ENCODE measurements around the gene SLX9. TPM values are rescaled to one million over a fixed set of nuclear protein-coding genes. Genes with fewer than 3 reads are reported as not detected.
A peak's percentile ranks its signal among the peaks of the same experiment; 100 is the strongest.

SLX9 gene
- total RNA-seq, 1 experiment from 2014 or later: 35.0 TPM

GRCh38 chr21:44918107-44918470 is 21.7 kb upstream of the SLX9 start:
- no peaks in the 10 kb centered on the region for H3K36me3 ChIP-seq (replicated peaks; ENCODE audit: control insufficient read depth, insufficient read depth, low read length)
- H3K4me3 ChIP-seq (ENCODE audit: insufficient read depth, low read depth, low read length): no peak overlapping the region
- peaks cover 52% of the 10 kb centered on the region for H3K27me3 ChIP-seq (ENCODE audit: control insufficient read depth, insufficient read depth, low read length)
- DNase-seq: no peak

DNA sequence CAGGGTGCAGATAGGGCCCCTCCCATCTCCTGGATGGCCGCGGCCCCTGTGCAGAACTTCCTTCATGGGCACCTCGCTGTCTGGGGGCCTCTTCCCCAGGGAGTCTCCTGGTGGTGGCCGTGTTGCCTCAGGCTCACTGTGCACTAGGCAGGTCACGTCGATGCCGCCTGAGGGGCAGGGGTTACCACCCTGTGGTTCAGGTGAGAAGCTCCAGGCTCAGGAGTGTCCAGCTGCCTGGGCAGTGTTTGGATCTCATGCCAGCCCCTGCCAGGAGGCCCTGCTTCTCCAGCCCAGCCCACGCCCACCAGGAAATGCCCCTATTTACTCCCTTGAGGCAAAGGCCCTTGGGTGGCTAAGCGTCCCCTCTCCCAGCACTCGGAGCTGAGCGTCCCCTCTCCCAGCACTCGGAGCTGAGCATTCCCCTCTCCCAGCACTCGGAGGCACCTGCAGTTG is 21.2 kb upstream of the SLX9 start:
- no peaks in the 10 kb centered on the region for H3K36me3 ChIP-seq (replicated peaks; ENCODE audit: control insufficient read depth, insufficient read depth, low read length)
- peaks cover 56% of the 10 kb centered on the region for H3K27me3 ChIP-seq (ENCODE audit: control insufficient read depth, insufficient read depth, low read length)
- DNase-seq: peak; percentile 87
- H3K4me3 ChIP-seq (ENCODE audit: insufficient read depth, low read depth, low read length): peak overlapping the region; percentile 32

DNA sequence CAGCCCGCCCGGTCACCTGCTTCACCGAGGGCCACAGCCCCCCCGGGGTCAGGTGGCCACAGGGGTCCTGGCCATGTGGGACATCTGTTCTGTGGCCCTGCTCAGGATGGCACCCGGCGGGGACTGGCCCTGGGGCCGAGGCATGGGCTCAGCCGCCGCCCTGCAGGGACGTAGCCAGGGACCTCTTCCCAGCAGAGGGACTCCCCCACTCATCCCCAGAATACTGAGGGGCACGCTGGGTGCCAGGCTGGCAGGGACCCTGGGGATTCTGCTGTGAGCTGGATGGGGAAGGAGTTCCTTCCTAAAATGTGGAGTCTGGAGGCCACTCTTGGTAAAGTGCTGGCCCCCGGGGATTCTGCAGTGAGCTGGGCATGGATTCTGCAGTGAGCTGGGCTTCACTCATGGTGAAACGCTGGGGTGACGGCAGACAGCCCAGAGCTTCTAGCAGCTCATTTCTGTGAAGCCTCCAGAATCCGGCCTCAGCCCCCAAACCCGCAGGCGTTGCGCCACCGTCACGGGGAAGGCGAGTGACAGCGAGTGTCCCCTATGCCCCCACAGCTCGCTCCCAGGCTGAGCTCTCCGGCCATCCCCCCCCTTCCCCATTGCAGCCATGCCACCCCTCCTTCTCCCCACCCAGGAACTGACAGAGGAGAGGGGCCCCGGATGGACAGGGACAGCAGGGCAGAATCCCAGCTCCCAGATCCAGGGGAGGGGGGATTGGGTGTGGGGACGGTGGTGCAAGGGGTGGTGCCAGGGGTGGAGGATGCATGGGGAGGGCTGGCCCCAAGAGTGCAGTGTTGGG is 20.5 kb upstream of the SLX9 start:
- H3K27me3 ChIP-seq (ENCODE audit: control insufficient read depth, insufficient read depth, low read length): peaks cover 59% of the 10 kb centered on the region
- peak overlapping the region; percentile 32; the same call in 1 of the 2 replicates for H3K4me3 ChIP-seq (ENCODE audit: insufficient read depth, low read depth, low read length)

DNA sequence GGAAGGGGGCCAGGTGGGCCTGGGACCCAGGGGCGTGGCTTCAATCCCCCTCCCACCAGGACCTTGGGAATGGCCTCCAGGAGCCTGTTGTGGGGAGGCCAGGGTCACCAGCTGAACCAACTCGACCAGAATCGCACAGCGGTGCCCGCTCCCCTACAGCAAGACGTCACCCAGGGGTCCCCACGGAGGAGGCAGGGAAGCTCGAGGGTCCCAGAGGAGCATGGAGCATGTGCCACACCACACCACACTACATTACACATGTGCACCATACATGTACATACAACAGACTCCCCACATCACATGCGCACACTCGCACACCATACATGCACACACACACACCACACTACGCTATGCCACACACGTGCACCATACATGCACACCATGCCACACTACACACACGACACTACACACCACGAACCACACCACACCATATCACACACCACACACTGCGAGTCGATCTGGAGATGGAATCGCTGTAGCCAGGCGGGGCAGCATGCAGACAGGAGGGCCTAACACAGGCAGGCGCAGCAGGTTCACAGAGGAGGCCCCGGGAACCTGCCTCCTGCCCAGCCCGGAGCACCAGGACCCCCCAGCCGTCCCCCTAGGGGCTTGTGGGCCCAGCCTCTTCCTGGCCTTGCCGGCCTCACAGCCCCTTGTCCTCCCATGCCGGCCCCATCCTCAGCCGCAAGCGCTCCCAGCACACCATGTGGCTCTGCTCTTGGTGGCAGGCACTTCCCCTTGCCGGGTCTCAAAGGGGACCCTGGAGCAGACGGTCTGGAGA is 19.7 kb upstream of the SLX9 start:
- no peaks in the 10 kb centered on the region for H3K36me3 ChIP-seq (replicated peaks; ENCODE audit: control insufficient read depth, insufficient read depth, low read length)
- H3K27me3 ChIP-seq (ENCODE audit: control insufficient read depth, insufficient read depth, low read length): peaks cover 64% of the 10 kb centered on the region
- DNase-seq: no peak
- no peak overlapping the region; the same call in 1 of the 2 replicates for H3K4me3 ChIP-seq (ENCODE audit: insufficient read depth, low read depth, low read length)

More for the DNA sequence above, 20.5 kb upstream of the SLX9 start:
- peak; percentile 79 for DNase-seq
- H3K36me3 ChIP-seq (replicated peaks; ENCODE audit: control insufficient read depth, insufficient read depth, low read length): no peaks in the 10 kb centered on the region

GRCh38 chr21:44920694-44921604 is 18.9 kb upstream of the SLX9 start, which contains the start of gene ITGB2:
Gene ITGB2 (minus strand): TSS chr21:44920899. CDS start chr21:44910782, 10,117 bp downstream.
- Histone ChIP-seq H3K36me3 (replicated peaks; ENCODE audit: control insufficient read depth, insufficient read depth, low read length) (no peaks in the 10 kb centered on the region), H3K4me3 (ENCODE audit: insufficient read depth, low read depth, low read length) (no peak within 1 kb of the TSS; the same call in 1 of the 2 replicates), H3K27me3 (ENCODE audit: control insufficient read depth, insufficient read depth, low read length) (peaks cover 64% of the 10 kb centered on the region)
- no peak for DNase-seq

DNA sequence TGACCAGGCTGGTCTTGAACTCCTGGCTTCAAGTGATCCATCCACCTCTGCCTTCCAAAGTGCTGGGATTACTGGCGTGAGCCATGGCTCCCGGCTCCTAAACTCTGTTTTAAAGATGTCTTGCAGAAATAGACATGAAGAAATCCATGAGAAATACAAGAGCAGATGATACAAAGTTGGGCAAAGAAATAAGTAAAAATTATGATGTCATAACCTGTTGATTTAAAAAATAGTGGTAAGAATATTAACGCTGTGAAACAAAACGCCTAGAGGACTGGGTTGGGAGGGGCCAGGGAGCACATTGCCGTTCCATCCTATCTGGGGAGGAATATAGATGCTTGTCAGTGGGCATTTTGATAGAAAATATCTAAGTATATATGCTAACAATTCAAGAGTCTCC is 17.9 kb upstream of the SLX9 start:
- no peak for DNase-seq
- Histone ChIP-seq H3K36me3 (replicated peaks; ENCODE audit: control insufficient read depth, insufficient read depth, low read length) (no peaks in the 10 kb centered on the region), H3K27me3 (ENCODE audit: control insufficient read depth, insufficient read depth, low read length) (peaks cover 73% of the 10 kb centered on the region), H3K4me3 (ENCODE audit: insufficient read depth, low read depth, low read length) (no peak overlapping the region)

DNA sequence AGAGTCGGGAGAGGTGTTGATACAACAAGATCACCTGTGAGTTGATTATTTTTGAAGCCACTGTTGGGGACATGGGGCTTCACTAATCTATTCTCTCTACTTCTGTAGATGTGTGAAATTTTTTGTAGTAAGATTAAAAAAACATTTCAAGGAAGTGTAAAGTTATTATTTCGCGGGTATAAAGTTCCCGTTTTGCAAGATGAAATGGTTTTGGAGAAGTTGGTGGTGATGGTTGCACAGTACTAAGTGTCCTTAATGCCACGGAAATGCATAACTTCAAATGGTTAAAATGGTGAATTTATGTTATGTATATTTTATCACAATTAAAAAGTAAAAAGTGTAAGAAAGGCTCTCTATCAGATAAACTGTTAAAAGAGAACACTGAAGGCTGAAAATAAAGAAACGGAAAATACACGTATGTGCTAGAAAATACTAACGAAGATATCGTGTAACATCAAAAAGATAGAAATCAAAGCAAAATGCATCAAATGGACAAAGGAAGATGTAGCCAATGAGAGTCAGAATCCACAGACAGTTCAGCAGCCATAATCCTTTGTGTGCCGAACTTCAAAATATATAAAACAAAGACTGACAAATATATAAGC is 16.2 kb upstream of the SLX9 start:
- DNase-seq: no peak

DNA sequence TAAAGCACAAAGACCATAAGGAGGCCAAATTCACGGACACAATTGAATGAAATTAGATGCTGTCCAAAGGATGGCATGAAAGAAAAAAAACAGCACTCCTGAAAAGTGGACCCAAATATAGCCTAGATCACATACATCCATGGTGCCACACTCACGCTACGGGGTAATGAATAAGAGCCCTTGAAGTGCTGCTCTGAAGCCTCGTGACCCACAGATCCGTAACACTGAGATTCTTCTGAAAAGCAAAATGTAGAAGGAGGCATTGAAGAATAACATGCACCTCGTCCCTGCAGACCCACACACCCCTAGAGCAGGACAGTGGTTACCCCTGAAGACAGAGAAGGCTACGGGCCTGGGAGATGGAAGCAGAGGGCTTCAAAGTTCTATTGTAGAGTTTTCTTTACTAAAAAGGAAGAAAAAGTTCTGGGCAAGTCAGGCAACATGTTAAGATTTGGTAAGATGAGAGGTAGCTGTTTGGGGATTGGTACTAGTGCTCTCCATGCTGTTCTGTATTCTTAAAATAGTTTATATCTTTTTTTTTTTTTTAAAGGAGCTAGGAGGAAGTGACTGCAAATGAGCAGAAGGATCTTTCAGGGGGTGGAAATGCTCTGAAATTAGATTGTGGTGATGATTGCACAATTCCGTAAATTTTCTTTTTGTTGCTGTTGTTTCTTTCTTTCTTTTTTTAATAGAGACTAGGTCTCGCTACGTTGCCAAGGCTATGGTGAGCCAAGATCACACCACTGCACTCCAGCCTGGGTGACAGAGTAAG is 15.0 kb upstream of the SLX9 start:
- H3K4me3 ChIP-seq (ENCODE audit: insufficient read depth, low read depth, low read length): no peak overlapping the region
- H3K36me3 ChIP-seq (replicated peaks; ENCODE audit: control insufficient read depth, insufficient read depth, low read length): no peaks in the 10 kb centered on the region
- H3K27me3 ChIP-seq (ENCODE audit: control insufficient read depth, insufficient read depth, low read length): peaks cover 77% of the 10 kb centered on the region
- no peak for DNase-seq

More for the DNA sequence above, 16.2 kb upstream of the SLX9 start:
- Histone ChIP-seq H3K36me3 (replicated peaks; ENCODE audit: control insufficient read depth, insufficient read depth, low read length) (no peaks in the 10 kb centered on the region), H3K4me3 (ENCODE audit: insufficient read depth, low read depth, low read length) (no peak overlapping the region), H3K27me3 (ENCODE audit: control insufficient read depth, insufficient read depth, low read length) (peaks cover 73% of the 10 kb centered on the region)

DNA sequence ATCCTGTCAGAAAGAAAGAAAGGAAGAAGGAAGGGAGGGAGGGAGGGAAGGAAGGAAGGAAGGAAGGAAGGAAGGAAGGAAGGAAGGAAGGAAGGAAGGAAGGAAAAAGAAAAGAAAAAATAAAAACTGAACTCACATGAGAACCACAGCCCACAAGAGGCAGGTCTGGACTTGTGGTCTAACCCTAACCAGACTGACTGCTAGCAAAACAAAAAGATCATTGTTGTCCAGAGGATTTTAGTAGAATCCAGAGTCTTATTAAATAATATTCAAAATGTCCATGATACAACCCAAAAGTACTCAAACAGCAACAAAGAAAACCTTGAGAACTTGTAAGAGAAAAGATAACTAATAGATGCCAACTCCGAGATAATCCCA is 14.5 kb upstream of the SLX9 start:
- H3K27me3 ChIP-seq (ENCODE audit: control insufficient read depth, insufficient read depth, low read length): peaks cover 77% of the 10 kb centered on the region
- no peaks in the 10 kb centered on the region for H3K36me3 ChIP-seq (replicated peaks; ENCODE audit: control insufficient read depth, insufficient read depth, low read length)
- no peak overlapping the region for H3K4me3 ChIP-seq (ENCODE audit: insufficient read depth, low read depth, low read length)
- DNase-seq: no peak

DNA sequence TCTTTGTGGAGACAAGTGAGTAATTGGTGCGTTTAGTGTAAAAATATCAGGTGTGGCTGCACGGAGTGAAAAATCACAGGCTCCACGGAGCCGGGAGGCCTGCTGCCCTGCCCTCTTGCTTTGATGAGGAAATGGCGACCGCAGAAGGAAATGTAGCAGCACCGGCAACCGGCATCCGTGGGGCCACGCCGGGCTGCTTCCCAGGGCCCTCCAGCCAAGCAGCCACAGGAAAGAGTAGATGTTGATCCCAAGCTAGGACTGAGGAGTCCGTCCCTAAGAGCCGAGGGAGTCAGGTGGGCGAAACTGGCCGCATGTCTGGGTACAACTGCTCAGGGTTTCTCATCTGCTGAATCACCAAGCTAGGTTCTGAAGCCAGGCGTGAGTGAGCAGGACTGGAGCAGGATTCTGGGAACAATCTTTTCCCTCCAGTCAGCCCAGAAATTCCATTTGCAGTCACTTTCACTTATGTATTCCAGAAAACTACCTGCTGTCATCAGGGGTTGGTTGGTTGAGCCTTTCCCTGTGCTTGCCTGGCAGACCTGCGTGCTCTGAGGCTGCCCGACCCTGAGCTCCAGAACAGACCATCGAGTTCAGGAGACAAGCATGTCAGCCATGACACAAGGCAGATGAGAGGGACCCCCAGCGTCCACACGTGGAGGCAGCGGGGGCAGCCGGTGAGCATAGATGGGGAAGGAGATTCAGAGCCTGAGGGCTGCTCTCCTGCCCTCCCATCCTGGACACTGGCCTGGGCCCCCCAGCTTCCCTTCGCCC is 13.3 kb upstream of the SLX9 start:
- peak; percentile 66 for DNase-seq
- Histone ChIP-seq H3K27me3 (ENCODE audit: control insufficient read depth, insufficient read depth, low read length) (peaks cover 77% of the 10 kb centered on the region), H3K36me3 (replicated peaks; ENCODE audit: control insufficient read depth, insufficient read depth, low read length) (no peaks in the 10 kb centered on the region), H3K4me3 (ENCODE audit: insufficient read depth, low read depth, low read length) (no peak overlapping the region)

DNA sequence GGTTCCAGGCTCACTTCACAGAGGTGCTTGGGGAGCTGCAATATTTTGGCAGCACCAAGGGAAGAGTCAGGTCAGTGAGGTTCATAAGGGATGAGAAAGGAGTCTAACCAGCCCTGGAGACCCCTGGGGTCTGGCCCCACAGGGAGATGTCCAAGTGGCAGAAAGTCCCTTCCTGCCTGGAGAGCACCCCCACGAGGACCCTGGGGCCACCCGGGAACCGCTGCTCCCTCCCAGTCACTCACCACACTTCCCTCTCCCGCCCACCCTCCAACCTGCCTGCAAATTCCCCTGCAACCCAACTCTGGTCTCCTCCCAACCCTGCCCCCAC is 12.6 kb upstream of the SLX9 start:
- no peak for DNase-seq
- Histone ChIP-seq H3K4me3 (ENCODE audit: insufficient read depth, low read depth, low read length) (no peak overlapping the region), H3K36me3 (replicated peaks; ENCODE audit: control insufficient read depth, insufficient read depth, low read length) (no peaks in the 10 kb centered on the region), H3K27me3 (ENCODE audit: control insufficient read depth, insufficient read depth, low read length) (peaks cover 77% of the 10 kb centered on the region)

DNA sequence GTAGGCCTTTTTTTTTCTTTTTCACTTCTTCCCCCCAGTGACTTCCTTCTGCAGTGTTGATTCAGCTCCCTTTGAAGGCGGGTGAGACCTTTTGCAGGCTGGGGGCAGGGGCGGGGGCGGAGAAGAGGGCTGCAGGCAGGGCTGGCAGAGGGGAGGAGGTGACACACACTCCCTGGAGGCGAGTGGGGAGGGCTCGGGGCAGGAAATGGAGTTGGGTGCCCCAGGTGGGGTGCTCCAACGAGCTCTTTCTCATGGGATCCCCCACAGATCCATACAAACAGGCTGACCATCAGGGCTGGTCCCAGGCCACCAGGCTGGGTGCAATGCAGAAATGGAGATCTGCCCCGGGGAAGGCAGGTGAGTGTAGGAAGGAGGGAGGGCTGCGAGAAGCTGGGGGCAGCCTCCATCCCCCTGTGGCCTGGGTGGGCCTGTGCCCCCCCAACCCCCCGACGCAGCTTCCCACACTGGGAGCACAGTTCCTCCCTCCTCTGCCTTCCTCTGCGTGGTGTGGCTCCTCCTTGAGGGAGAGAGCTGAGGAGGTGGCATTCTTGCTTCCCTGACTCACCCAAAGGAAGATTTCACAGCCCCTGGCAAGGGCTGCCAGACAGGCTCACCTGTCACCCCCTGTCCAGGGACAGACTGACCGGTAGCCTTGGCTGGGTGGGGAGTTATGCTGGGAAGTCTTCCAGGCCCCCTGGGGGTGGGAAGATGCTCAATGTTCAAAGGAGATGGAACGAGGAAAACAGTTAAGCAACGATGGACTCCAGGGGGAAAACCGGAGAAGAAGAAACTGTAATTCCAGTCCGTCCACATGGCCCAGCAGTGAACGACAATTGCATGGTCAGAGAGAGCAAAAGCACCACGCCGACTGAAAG is 12.0 kb upstream of the SLX9 start:
- peak; percentile 79 for DNase-seq
- no peak overlapping the region for H3K4me3 ChIP-seq (ENCODE audit: insufficient read depth, low read depth, low read length)
- H3K36me3 ChIP-seq (replicated peaks; ENCODE audit: control insufficient read depth, insufficient read depth, low read length): no peaks in the 10 kb centered on the region
- H3K27me3 ChIP-seq (ENCODE audit: control insufficient read depth, insufficient read depth, low read length): peaks cover 78% of the 10 kb centered on the region

Data from H7 (cell line).